Measurements from ENCODE around the gene TENM4.

Gene TENM4

GRCh38 chr11:79082280-79082679 is 358.6 kb downstream of the TENM4 start:
- Histone ChIP-seq H3K9me3 (ENCODE audit: control insufficient read depth, low read length) (no peaks in the 10 kb centered on the region), H3K4me1 (ENCODE audit: control insufficient read depth, insufficient read depth, low read length) (peaks cover 63% of the 10 kb centered on the region), H3K27me3 (ENCODE audit: control insufficient read depth, insufficient read depth, low read length, poor library complexity, severe bottlenecking) (no peaks in the 10 kb centered on the region), H3K36me3 (ENCODE audit: control insufficient read depth, insufficient read depth, low read length) (no peaks in the 10 kb centered on the region), H3K4me3 (ENCODE audit: insufficient read depth, low read depth, low read length) (no peak overlapping the region), H3K27ac (ENCODE audit: insufficient read depth, low read depth, low read length, poor library complexity, severe bottlenecking) (no peak overlapping the region)
- WGBS, 2 experiments = 94 to 96% methylated on average over 4 of the region's 4 CpGs

DNA sequence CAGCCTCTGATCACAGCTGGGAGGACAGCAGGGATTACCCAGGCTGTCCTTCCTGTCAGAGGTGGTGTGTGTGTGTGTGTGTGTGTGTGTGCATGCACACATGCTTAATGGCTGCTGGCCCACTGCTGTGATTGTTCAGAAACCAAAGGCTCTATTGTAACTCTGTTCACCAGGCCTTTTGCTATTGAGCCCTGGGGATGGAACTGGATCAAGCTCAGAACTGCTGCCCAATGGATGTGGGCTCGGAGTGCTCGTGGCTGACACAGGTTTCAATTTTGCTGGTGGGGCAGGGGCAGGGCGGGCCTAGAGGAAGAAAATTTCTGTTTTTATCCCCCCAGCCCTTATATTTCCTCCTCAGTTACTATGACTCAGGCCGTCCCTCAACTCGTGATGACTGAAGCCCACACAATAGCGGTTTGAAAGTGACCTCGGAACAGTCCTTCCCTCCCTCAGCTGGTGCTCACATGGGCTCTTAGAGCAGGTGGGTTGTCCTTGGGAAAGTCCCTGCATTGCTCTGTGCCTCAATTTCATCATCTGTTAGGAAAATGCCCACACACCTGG is 359.3 kb downstream of the TENM4 start:
- Histone ChIP-seq H3K27ac (ENCODE audit: insufficient read depth, low read depth, low read length, poor library complexity, severe bottlenecking) (no peak overlapping the region), H3K4me3 (ENCODE audit: insufficient read depth, low read depth, low read length) (no peak overlapping the region), H3K27me3 (ENCODE audit: control insufficient read depth, insufficient read depth, low read length, poor library complexity, severe bottlenecking) (no peaks in the 10 kb centered on the region), H3K9me3 (ENCODE audit: control insufficient read depth, low read length) (no peaks in the 10 kb centered on the region), H3K36me3 (ENCODE audit: control insufficient read depth, insufficient read depth, low read length) (no peaks in the 10 kb centered on the region), H3K4me1 (ENCODE audit: control insufficient read depth, insufficient read depth, low read length) (peaks cover 58% of the 10 kb centered on the region)
- 81 to 87% methylated on average over 7 of the region's 7 CpGs for WGBS, 2 experiments

DNA sequence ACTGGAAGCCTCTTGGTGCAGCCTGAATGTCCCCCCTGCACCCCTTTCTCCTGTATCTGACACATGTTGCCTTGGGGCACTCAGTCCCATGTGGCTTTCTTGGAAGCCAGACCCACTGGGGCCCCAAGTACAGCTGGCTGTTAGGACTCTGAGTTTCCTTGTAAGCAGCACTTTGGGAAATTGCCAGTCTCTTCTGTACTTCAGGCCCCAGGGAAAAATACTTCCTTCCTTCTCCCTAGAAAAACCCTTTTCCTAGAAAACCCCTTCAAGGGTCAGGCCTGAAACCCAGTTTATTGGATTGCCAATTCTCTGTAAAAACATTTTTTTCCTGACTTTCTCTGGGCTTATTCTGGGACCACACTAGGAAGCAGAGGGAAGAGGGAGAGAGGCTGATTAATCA is 360.3 kb downstream of the TENM4 start:
- Histone ChIP-seq H3K27ac (ENCODE audit: insufficient read depth, low read depth, low read length, poor library complexity, severe bottlenecking) (no peak overlapping the region), H3K9me3 (ENCODE audit: control insufficient read depth, low read length) (no peaks in the 10 kb centered on the region), H3K27me3 (ENCODE audit: control insufficient read depth, insufficient read depth, low read length, poor library complexity, severe bottlenecking) (no peaks in the 10 kb centered on the region), H3K36me3 (ENCODE audit: control insufficient read depth, insufficient read depth, low read length) (no peaks in the 10 kb centered on the region), H3K4me3 (ENCODE audit: insufficient read depth, low read depth, low read length) (no peak overlapping the region), H3K4me1 (ENCODE audit: control insufficient read depth, insufficient read depth, low read length) (peaks cover 48% of the 10 kb centered on the region)

- H3K27ac ChIP-seq (ENCODE audit: insufficient read depth, low read depth, low read length, poor library complexity, severe bottlenecking) = no peak overlapping the region
- peaks cover 57% of the 10 kb centered on the region for H3K4me1 ChIP-seq (ENCODE audit: control insufficient read depth, insufficient read depth, low read length)
- WGBS, 2 experiments = 93 to 95% methylated on average over 7 of the region's 7 CpGs
- no peaks in the 10 kb centered on the region for H3K36me3 ChIP-seq (ENCODE audit: control insufficient read depth, insufficient read depth, low read length)
- no peak overlapping the region for H3K4me3 ChIP-seq (ENCODE audit: insufficient read depth, low read depth, low read length)
- H3K27me3 ChIP-seq (ENCODE audit: control insufficient read depth, insufficient read depth, low read length, poor library complexity, severe bottlenecking) = no peaks in the 10 kb centered on the region
- H3K9me3 ChIP-seq (ENCODE audit: control insufficient read depth, low read length) = no peaks in the 10 kb centered on the region
Observed at GRCh38 chr11:79078999-79079398, 361.8 kb downstream of the TENM4 start.

DNA sequence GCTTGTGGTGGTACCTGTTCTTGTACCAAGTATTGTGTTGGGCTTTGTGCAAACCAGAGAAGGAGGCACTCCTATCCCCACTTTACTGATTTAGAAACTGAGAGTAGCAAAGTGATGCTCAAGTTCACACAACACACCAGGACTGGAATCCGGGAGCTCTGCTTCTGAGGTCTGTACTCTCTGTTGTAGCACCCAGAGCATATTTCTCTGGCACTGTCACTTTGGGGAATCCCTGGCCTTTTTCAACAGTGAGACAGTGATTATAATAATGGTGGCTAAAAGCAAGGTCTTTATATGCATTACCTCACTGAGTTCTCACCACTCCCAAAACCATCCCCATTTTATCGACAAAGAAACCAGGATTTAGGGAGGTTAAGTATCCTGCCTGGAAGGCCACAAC is 362.4 kb downstream of the TENM4 start:
- Histone ChIP-seq H3K27ac (ENCODE audit: insufficient read depth, low read depth, low read length, poor library complexity, severe bottlenecking) (no peak overlapping the region), H3K4me3 (ENCODE audit: insufficient read depth, low read depth, low read length) (no peak overlapping the region), H3K4me1 (ENCODE audit: control insufficient read depth, insufficient read depth, low read length) (peaks cover 52% of the 10 kb centered on the region), H3K27me3 (ENCODE audit: control insufficient read depth, insufficient read depth, low read length, poor library complexity, severe bottlenecking) (no peaks in the 10 kb centered on the region), H3K9me3 (ENCODE audit: control insufficient read depth, low read length) (no peaks in the 10 kb centered on the region), H3K36me3 (ENCODE audit: control insufficient read depth, insufficient read depth, low read length) (no peaks in the 10 kb centered on the region)
- WGBS, 2 experiments = 95 to 97% methylated on average over 2 of the region's 2 CpGs

DNA sequence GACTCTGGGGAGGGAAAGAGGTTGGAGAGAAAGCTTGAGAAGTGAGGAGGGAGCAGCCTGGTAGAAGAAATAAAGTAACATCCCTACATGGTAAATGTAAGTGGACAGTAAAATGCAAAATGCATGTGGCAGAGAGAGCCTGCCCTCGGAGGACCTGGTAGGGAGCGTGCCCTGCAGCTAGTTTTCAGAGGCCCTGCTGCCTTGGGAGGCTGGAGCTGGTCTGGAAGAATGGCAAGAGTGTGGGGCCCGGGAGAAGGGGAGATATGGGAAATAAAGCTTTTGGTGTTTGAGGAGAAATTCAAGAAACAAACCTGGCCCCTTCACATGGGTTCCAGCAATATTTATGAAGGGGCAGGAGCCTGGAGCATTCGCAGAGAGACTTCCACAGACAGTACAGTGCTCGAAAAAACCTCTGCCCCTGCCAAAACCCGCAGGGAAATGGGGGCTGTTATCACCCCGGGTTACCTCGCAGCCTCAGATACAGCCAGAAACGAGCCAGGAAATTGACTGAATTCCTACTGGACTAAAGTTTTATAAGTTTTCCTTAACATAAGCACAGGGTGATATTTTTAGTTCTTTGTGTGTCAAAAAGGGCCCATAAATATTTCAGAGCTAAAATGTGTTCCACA is 363.0 kb downstream of the TENM4 start:
- no peaks in the 10 kb centered on the region for H3K27me3 ChIP-seq (ENCODE audit: control insufficient read depth, insufficient read depth, low read length, poor library complexity, severe bottlenecking)
- H3K9me3 ChIP-seq (ENCODE audit: control insufficient read depth, low read length) = no peaks in the 10 kb centered on the region
- peaks cover 49% of the 10 kb centered on the region for H3K4me1 ChIP-seq (ENCODE audit: control insufficient read depth, insufficient read depth, low read length)
- H3K36me3 ChIP-seq (ENCODE audit: control insufficient read depth, insufficient read depth, low read length) = no peaks in the 10 kb centered on the region
- 88% methylated on average over 9 of the region's 9 CpGs for WGBS, 2 experiments
- H3K4me3 ChIP-seq (ENCODE audit: insufficient read depth, low read depth, low read length) = no peak overlapping the region
- H3K27ac ChIP-seq (ENCODE audit: insufficient read depth, low read depth, low read length, poor library complexity, severe bottlenecking) = no peak overlapping the region

DNA sequence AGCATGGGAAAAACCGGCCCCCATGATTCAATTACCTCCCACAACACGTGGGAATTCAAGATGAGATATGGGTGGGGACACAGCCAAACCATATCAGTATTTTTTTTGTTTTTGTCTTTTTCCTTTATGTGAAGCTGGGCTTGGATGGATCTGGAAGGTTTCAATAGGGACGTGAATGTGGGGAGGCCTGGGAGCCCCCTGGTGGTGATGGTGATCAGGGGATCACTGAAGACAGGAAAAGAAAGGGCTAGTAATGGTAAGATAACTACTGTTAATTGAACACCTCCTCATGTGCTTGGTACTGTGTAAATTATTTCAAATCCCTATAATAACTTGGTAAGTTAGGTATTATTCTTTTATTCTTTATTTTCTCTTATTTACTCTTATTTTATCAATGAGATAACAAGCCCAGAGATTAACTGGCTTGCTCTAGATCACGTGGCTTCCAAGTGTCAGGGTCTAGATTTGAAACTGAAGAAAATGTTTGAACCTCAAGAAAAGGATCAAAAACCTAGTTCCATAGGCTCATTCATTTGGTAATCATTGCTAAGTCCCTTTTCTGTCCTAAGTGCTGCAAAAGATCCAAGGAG is 364.2 kb downstream of the TENM4 start:
- no peaks in the 10 kb centered on the region for H3K27me3 ChIP-seq (ENCODE audit: control insufficient read depth, insufficient read depth, low read length, poor library complexity, severe bottlenecking)
- 84 to 88% methylated on average over 4 of the region's 4 CpGs for WGBS, 2 experiments
- H3K4me1 ChIP-seq (ENCODE audit: control insufficient read depth, insufficient read depth, low read length) = peaks cover 40% of the 10 kb centered on the region
- no peaks in the 10 kb centered on the region for H3K9me3 ChIP-seq (ENCODE audit: control insufficient read depth, low read length)
- H3K4me3 ChIP-seq (ENCODE audit: insufficient read depth, low read depth, low read length) = no peak overlapping the region
- H3K36me3 ChIP-seq (ENCODE audit: control insufficient read depth, insufficient read depth, low read length) = no peaks in the 10 kb centered on the region
- H3K27ac ChIP-seq (ENCODE audit: insufficient read depth, low read depth, low read length, poor library complexity, severe bottlenecking) = no peak overlapping the region

GRCh38 chr11:79074547-79074946 is 366.3 kb downstream of the TENM4 start:
- H3K27ac ChIP-seq (ENCODE audit: insufficient read depth, low read depth, low read length, poor library complexity, severe bottlenecking) = no peak overlapping the region
- H3K9me3 ChIP-seq (ENCODE audit: control insufficient read depth, low read length) = no peaks in the 10 kb centered on the region
- H3K4me1 ChIP-seq (ENCODE audit: control insufficient read depth, insufficient read depth, low read length) = peaks cover 19% of the 10 kb centered on the region
- no peak overlapping the region for H3K4me3 ChIP-seq (ENCODE audit: insufficient read depth, low read depth, low read length)
- no peaks in the 10 kb centered on the region for H3K27me3 ChIP-seq (ENCODE audit: control insufficient read depth, insufficient read depth, low read length, poor library complexity, severe bottlenecking)
- 92 to 93% methylated on average over 4 of the region's 4 CpGs for WGBS, 2 experiments
- no peaks in the 10 kb centered on the region for H3K36me3 ChIP-seq (ENCODE audit: control insufficient read depth, insufficient read depth, low read length)

GRCh38 chr11:79071190-79071589 is 369.6 kb downstream of the TENM4 start:
- no peak overlapping the region for H3K4me3 ChIP-seq (ENCODE audit: insufficient read depth, low read depth, low read length)
- H3K4me1 ChIP-seq (ENCODE audit: control insufficient read depth, insufficient read depth, low read length) = peaks cover 25% of the 10 kb centered on the region
- no peaks in the 10 kb centered on the region for H3K27me3 ChIP-seq (ENCODE audit: control insufficient read depth, insufficient read depth, low read length, poor library complexity, severe bottlenecking)
- no peaks in the 10 kb centered on the region for H3K9me3 ChIP-seq (ENCODE audit: control insufficient read depth, low read length)
- H3K27ac ChIP-seq (ENCODE audit: insufficient read depth, low read depth, low read length, poor library complexity, severe bottlenecking) = no peak overlapping the region
- WGBS, 2 experiments = 91 to 95% methylated on average over 1 of the region's 1 CpG
- H3K36me3 ChIP-seq (ENCODE audit: control insufficient read depth, insufficient read depth, low read length) = no peaks in the 10 kb centered on the region

DNA sequence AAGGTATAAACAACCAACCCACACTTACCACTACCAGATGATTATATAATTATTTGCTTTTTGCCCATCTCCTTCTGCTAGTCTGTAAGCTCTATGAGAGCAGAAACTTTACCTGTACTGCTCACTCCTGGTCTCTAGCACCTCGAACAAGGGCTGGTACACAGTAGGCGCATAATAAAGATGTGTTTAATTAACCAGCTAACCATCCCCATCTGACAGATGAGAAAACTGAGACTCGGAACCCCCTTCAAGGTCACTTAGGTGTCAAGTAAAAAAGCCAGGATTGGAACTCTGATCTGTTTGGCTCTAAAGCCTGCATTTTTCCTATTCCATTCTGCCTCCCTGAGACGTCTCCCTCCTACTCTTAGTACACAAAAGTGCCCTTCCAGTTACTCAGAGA is 370.3 kb downstream of the TENM4 start:
- Histone ChIP-seq H3K27ac (ENCODE audit: insufficient read depth, low read depth, low read length, poor library complexity, severe bottlenecking) (no peak overlapping the region), H3K9me3 (ENCODE audit: control insufficient read depth, low read length) (no peaks in the 10 kb centered on the region), H3K27me3 (ENCODE audit: control insufficient read depth, insufficient read depth, low read length, poor library complexity, severe bottlenecking) (no peaks in the 10 kb centered on the region), H3K36me3 (ENCODE audit: control insufficient read depth, insufficient read depth, low read length) (no peaks in the 10 kb centered on the region), H3K4me3 (ENCODE audit: insufficient read depth, low read depth, low read length) (no peak overlapping the region), H3K4me1 (ENCODE audit: control insufficient read depth, insufficient read depth, low read length) (peaks cover 25% of the 10 kb centered on the region)
- WGBS, 2 experiments = 82 to 88% methylated on average over 4 of the region's 4 CpGs

Data from ectodermal cell (in vitro differentiated cells).